OCI-LY3 (cell line): ENCODE measurements around the gene SHROOM3.

Experiments
- H2AFZ ChIP-seq: fragments of 200-600, 300-600 bp; shearing (Covaris generic); 2 replicates; pipeline ENCODE4 v1.6.0; 2014; ENCODE audit warnings: antibody characterized with exemption, low read depth, low read length
- H3K27ac ChIP-seq: fragments of 200-600, 300-600 bp; sonication (generic); 2 replicates; pipeline ENCODE4 v1.5.1; 2014; ENCODE audit warnings: mild to moderate bottlenecking, low read length, moderate library complexity, mixed read lengths
- H3K27me3 ChIP-seq: fragments of 200-600, 300-600 bp; sonication (generic); 2 replicates; pipeline ENCODE4 v1.6.1; 2014; ENCODE audit warnings: low read depth, low read length, mixed read lengths
- H3K36me3 ChIP-seq: fragments of 200-600, 300-600 bp; sonication (generic); replicated peaks from 2 replicates; pipeline ENCODE3; 2014; ENCODE audit warnings: low read depth, low read length, mixed read lengths
- H3K4me1 ChIP-seq: fragments of 300-600, 200-600 bp; sonication (generic); 2 replicates; pipeline ENCODE4 v1.6.1; 2014; ENCODE audit warnings: low read length, mixed read lengths
- H3K4me2 ChIP-seq: fragments of 200-600, 300-600 bp; sonication (generic); 2 replicates; pipeline ENCODE4 v1.6.1; 2014; ENCODE audit warnings: low read length, mixed read lengths
- H3K4me3 ChIP-seq: fragments of 300-600, 200-600 bp; sonication (generic); 2 replicates; pipeline ENCODE4 v1.5.1; 2014; ENCODE audit warnings: antibody characterized with exemption, mild to moderate bottlenecking, low read length, moderate library complexity
- H3K79me2 ChIP-seq: fragments of 300-600, 200-600 bp; shearing (Covaris generic); 2 replicates; pipeline ENCODE4 v1.6.1; 2014; ENCODE audit warnings: mild to moderate bottlenecking, low read length, mixed read lengths
- H3K9ac ChIP-seq: fragments of 300-600, 200-600 bp; shearing (Covaris generic); 2 replicates; pipeline ENCODE4 v1.6.0; 2014; ENCODE audit warnings: mild to moderate bottlenecking, low read length, moderate library complexity
- H3K9me3 ChIP-seq: fragments of 200-600, 300-600 bp; shearing (Covaris generic); 2 replicates; pipeline ENCODE4 v1.6.1; 2014; ENCODE audit warnings: low read length, mixed read lengths; ENCODE audit not compliant: insufficient read depth
- H4K20me1 ChIP-seq: fragments of 200-600, 300-600 bp; sonication (generic); 2 replicates; pipeline ENCODE4 v1.6.1; 2016; ENCODE audit warnings: low read length, mixed read lengths; ENCODE audit not compliant: insufficient read depth
- EZH2phosphoT487 ChIP-seq: fragments of 200-600 bp; shearing (Covaris generic); IDR thresholded peaks from 2 replicates; pipeline ENCODE4 v1.6.1; 2018; ENCODE audit warnings: antibody characterized with exemption, mixed run types, low read depth
- TF ChIP-seq, protein P1 (sequence below): fragments of 200-600, 300-600 bp; sonication (generic); IDR thresholded peaks from 2 replicates; pipeline ENCODE4 v1.5.1; 2014; ENCODE audit warnings: antibody characterized with exemption, low read length, low read depth

The SHROOM3 gene

DNA sequence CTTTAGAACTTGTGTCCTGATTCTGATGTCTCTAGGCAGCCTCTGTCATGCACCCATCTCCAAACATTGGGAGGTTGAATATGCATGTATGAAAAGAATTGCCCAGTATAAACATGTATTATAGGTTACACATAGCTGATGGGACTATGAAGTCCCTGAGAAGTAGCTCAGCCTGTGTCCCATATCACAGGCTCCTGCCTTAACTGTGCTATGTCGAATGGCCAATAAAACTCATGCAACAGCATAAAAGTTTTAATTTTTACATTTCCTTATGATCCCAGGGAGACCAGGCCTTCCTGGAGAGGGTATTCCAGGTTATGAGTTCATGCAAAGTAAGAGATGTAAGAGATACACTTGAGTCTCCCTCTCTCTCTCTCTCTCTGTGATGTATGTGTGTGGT lies 217.4 kb downstream of the SHROOM3 start:
- Histone ChIP-seq H3K79me2 (no peaks in the 10 kb centered on the region), H3K4me2 (no peak overlapping the region), H3K27ac (no peak overlapping the region), H3K4me1 (no peaks in the 10 kb centered on the region), H3K27me3 (peaks cover 9% of the 10 kb centered on the region), H3K9me3 (no peaks in the 10 kb centered on the region), H3K9ac (no peak overlapping the region), H3K36me3 (no peaks in the 10 kb centered on the region), H3K4me3 (no peak overlapping the region), H2AFZ (no peak overlapping the region), H4K20me1 (no peaks in the 10 kb centered on the region)
- TF ChIP-seq EZH2phosphoT487: no peak
- TF ChIP-seq, protein P1, sequence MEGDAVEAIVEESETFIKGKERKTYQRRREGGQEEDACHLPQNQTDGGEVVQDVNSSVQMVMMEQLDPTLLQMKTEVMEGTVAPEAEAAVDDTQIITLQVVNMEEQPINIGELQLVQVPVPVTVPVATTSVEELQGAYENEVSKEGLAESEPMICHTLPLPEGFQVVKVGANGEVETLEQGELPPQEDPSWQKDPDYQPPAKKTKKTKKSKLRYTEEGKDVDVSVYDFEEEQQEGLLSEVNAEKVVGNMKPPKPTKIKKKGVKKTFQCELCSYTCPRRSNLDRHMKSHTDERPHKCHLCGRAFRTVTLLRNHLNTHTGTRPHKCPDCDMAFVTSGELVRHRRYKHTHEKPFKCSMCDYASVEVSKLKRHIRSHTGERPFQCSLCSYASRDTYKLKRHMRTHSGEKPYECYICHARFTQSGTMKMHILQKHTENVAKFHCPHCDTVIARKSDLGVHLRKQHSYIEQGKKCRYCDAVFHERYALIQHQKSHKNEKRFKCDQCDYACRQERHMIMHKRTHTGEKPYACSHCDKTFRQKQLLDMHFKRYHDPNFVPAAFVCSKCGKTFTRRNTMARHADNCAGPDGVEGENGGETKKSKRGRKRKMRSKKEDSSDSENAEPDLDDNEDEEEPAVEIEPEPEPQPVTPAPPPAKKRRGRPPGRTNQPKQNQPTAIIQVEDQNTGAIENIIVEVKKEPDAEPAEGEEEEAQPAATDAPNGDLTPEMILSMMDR: no peak

DNA sequence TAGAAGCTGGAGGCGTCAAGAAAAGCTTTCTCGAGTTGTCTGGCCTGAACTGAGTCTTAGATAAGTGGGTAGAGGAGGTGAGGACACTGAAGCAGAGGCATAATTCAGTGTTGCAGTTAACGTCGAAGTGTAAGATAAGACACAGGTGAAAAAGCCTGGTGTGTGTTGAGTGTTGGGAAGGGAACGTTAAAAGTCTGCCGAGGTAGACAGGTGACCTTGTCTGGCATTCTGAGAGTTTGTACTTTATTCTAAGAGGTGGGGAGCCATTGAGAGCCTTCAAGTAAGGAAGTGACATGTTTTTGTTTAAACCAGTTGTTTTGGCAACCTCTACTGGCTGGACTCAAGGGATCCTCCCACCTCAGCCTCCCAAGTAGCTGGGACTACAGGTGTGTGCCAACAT lies 219.1 kb downstream of the SHROOM3 start:
- Histone ChIP-seq H3K4me3 (no peak overlapping the region), H3K27me3 (peaks cover 8% of the 10 kb centered on the region), H3K27ac (no peak overlapping the region), H3K4me1 (no peaks in the 10 kb centered on the region), H3K9me3 (no peaks in the 10 kb centered on the region), H4K20me1 (no peaks in the 10 kb centered on the region), H3K36me3 (no peaks in the 10 kb centered on the region), H3K9ac (no peak overlapping the region), H2AFZ (no peak overlapping the region), H3K79me2 (no peaks in the 10 kb centered on the region), H3K4me2 (no peak overlapping the region)
- no peak for TF ChIP-seq EZH2phosphoT487
- TF ChIP-seq, protein P1: no peak

DNA sequence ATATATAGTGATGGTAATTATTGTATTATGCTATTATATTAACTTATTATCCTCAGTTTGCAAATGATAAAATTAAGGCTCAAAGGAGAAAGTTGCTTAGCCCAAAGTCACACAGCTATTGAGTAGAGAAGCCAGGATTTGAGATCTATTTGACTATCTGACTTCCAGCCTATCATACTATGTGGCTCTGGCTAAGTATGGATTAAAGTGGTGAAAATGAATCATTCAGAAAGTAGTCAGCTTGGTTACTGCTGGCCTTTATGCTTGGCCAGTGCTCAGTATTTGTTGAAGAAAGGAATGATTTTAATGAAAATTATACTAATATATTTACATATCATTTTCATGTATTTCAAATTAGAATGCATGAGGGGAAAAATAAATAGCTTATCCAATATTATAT lies 219.8 kb downstream of the SHROOM3 start:
- TF ChIP-seq EZH2phosphoT487: no peak
- TF ChIP-seq, protein P1: no peak
- no peak overlapping the region for H3K4me3 ChIP-seq
- H4K20me1 ChIP-seq: no peaks in the 10 kb centered on the region
- H3K27ac ChIP-seq: no peak overlapping the region
- no peaks in the 10 kb centered on the region for H3K4me1 ChIP-seq
- H3K27me3 ChIP-seq: peaks cover under 1% of the 10 kb centered on the region; the same call in 1 of the 2 replicates
- no peak overlapping the region for H2AFZ ChIP-seq
- no peaks in the 10 kb centered on the region for H3K79me2 ChIP-seq
- H3K9ac ChIP-seq: no peak overlapping the region
- H3K9me3 ChIP-seq: no peaks in the 10 kb centered on the region
- no peak overlapping the region for H3K4me2 ChIP-seq
- H3K36me3 ChIP-seq: no peaks in the 10 kb centered on the region

DNA sequence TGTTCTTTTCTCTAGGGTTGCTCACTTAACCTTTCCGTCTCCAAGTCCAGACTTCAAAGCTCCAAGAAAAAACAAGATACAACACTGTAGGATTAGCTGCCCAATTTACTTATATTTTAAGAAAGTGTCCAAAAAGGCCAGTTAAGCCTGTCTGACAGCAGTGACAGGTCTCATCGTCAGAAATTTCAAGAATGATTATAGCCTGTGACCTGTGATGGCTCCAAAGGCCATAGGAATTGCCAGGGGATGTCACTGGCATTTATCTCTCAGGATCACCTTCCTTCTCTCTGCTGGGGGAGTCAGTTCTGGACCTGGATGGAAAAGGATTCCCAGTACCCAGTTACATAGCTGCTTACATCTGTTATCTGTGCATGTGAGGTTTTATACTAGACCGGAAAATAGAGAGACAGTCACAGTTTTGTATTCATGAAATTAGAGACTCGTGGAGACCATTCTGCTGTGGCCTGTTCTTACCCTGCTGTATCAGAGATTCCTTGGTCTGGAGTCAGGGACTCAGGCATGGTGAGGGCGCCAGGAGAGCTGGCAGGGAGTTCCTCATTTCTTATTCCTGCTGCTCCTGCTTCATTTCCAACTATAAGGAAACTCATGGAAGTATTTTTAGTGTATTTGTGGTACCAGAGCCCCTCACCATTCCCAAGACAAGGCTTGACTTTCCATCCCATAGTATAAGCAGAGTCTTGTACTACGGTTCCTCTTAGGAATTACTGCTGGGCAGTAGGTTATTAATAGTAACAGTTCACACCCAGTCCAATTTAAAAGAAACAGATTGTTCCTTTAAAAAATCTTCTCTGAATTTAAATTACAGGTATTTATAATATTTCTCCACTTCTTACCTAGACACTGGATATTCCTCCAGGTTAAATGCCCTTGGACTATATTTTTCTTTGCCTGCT lies 220.8 kb downstream of the SHROOM3 start:
- H3K79me2 ChIP-seq: no peaks in the 10 kb centered on the region
- no peak overlapping the region for H3K4me3 ChIP-seq
- no peak overlapping the region for H2AFZ ChIP-seq
- H3K9me3 ChIP-seq: no peaks in the 10 kb centered on the region
- H3K4me2 ChIP-seq: no peak overlapping the region
- H4K20me1 ChIP-seq: no peaks in the 10 kb centered on the region
- TF ChIP-seq, protein P1: no peak
- no peak for TF ChIP-seq EZH2phosphoT487
- no peak overlapping the region for H3K27ac ChIP-seq
- H3K36me3 ChIP-seq: no peaks in the 10 kb centered on the region
- H3K27me3 ChIP-seq: no peaks in the 10 kb centered on the region
- no peaks in the 10 kb centered on the region for H3K4me1 ChIP-seq
- H3K9ac ChIP-seq: no peak overlapping the region
